ENCODE measurements around the gene GPATCH1.

- no peak for TF ChIP-seq MAX (IDR thresholded peaks at IDR 0.05; ENCODE audit: low read depth, low read length)
- TF ChIP-seq CTCF (IDR thresholded peaks at IDR 0.05; ENCODE audit: low read depth, low read length): no peak
- TF ChIP-seq MYC (IDR thresholded peaks at IDR 0.05; ENCODE audit: low read depth, low read length): no peak
Measured at GRCh38 chr19:33102893-33103292, 21.9 kb downstream of the GPATCH1 start.

Data from NB4 (cell line).